ENCODE measurements around the gene CDK6.

- TF ChIP-seq, protein P1, sequence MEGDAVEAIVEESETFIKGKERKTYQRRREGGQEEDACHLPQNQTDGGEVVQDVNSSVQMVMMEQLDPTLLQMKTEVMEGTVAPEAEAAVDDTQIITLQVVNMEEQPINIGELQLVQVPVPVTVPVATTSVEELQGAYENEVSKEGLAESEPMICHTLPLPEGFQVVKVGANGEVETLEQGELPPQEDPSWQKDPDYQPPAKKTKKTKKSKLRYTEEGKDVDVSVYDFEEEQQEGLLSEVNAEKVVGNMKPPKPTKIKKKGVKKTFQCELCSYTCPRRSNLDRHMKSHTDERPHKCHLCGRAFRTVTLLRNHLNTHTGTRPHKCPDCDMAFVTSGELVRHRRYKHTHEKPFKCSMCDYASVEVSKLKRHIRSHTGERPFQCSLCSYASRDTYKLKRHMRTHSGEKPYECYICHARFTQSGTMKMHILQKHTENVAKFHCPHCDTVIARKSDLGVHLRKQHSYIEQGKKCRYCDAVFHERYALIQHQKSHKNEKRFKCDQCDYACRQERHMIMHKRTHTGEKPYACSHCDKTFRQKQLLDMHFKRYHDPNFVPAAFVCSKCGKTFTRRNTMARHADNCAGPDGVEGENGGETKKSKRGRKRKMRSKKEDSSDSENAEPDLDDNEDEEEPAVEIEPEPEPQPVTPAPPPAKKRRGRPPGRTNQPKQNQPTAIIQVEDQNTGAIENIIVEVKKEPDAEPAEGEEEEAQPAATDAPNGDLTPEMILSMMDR (IDR thresholded peaks at IDR 0.05; ENCODE audit: low read depth, low read length), result no peak
- no peak for TF ChIP-seq POLR2A (IDR thresholded peaks at IDR 0.05; ENCODE audit: extremely low read depth, insufficient read length)
These were observed 142.9 kb downstream of the CDK6 start for GRCh38 chr7:92693519-92693918.

Data from NB4 (cell line).